Measurements from ENCODE around the gene MEIKIN.

The MEIKIN gene

GRCh38 chr5:131974956-131975726 lies 29.7 kb upstream of the MEIKIN start:
- H3K79me2 ChIP-seq = no peaks in the 10 kb centered on the region
- H3K4me2 ChIP-seq (ENCODE audit: low read length) = no peak overlapping the region
- H3K36me3 ChIP-seq (ENCODE audit: control insufficient read depth, insufficient read depth, low read length) = no peaks in the 10 kb centered on the region
- H3K4me3 ChIP-seq (ENCODE audit: low read depth, low read length) = no peak overlapping the region
- H2AFZ ChIP-seq = no peak overlapping the region
- H3K9ac ChIP-seq = no peak overlapping the region
- H3K27me3 ChIP-seq (ENCODE audit: control insufficient read depth, insufficient read depth, low read length) = no peaks in the 10 kb centered on the region
- no peaks in the 10 kb centered on the region for H3K4me1 ChIP-seq
- no peaks in the 10 kb centered on the region for H3K9me3 ChIP-seq (ENCODE audit: control insufficient read depth, low read length)
- TF ChIP-seq CTCF (IDR thresholded peaks at IDR 0.05) = no peak
- H3K27ac ChIP-seq = no peak overlapping the region

- H3K27me3 ChIP-seq (ENCODE audit: control insufficient read depth, insufficient read depth, low read length) = no peaks in the 10 kb centered on the region
- no peak overlapping the region for H2AFZ ChIP-seq
- no peaks in the 10 kb centered on the region for H3K36me3 ChIP-seq (ENCODE audit: control insufficient read depth, insufficient read depth, low read length)
- H3K4me3 ChIP-seq (ENCODE audit: low read depth, low read length) = no peak overlapping the region
- no peak overlapping the region for H3K27ac ChIP-seq
- no peaks in the 10 kb centered on the region for H3K9me3 ChIP-seq (ENCODE audit: control insufficient read depth, low read length)
- no peaks in the 10 kb centered on the region for H3K79me2 ChIP-seq
- TF ChIP-seq CTCF (IDR thresholded peaks at IDR 0.05) = no peak
- H3K4me1 ChIP-seq = no peaks in the 10 kb centered on the region
- H3K4me2 ChIP-seq (ENCODE audit: low read length) = no peak overlapping the region
- H3K9ac ChIP-seq = no peak overlapping the region
Observed at GRCh38 chr5:131974622-131974955, 29.1 kb upstream of the MEIKIN start.

DNA sequence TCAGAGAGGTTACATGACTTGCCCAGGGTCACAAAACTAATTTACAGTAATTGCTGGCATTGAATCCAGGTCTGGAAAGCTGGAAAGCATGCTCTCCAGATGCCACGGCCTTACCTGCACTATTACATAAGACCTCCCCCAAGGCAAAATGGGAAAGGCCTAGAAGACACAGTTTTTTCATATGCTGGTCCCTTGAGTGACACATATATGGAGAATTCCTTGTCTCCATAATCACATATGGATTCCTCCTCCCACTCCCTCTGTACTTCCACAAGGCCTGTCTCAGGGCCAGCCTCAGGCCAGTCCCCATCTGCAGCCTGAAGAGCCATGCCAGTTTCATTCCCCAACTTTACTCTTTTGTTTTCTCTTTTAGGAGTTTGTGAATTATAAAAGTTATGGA lies 28.6 kb upstream of the MEIKIN start:
- no peak for TF ChIP-seq CTCF (IDR thresholded peaks at IDR 0.05)
- Histone ChIP-seq H3K4me3 (ENCODE audit: low read depth, low read length) (no peak overlapping the region), H3K27ac (no peak overlapping the region)

GRCh38 chr5:131973089-131973712 lies 27.7 kb upstream of the MEIKIN start:
- Histone ChIP-seq H3K9me3 (ENCODE audit: control insufficient read depth, low read length) (no peaks in the 10 kb centered on the region), H3K27ac (no peak overlapping the region)

More for the DNA sequence above, 28.6 kb upstream of the MEIKIN start:
- Histone ChIP-seq H3K27me3 (ENCODE audit: control insufficient read depth, insufficient read depth, low read length) (no peaks in the 10 kb centered on the region), H3K4me1 (no peaks in the 10 kb centered on the region), H3K36me3 (ENCODE audit: control insufficient read depth, insufficient read depth, low read length) (no peaks in the 10 kb centered on the region), H2AFZ (no peak overlapping the region), H3K9me3 (ENCODE audit: control insufficient read depth, low read length) (no peaks in the 10 kb centered on the region), H3K4me2 (ENCODE audit: low read length) (no peak overlapping the region), H3K9ac (no peak overlapping the region), H3K79me2 (no peaks in the 10 kb centered on the region)

More at GRCh38 chr5:131973089-131973712, 27.7 kb upstream of the MEIKIN start:
- H3K79me2 ChIP-seq = no peaks in the 10 kb centered on the region
- no peak overlapping the region for H2AFZ ChIP-seq
- no peak for TF ChIP-seq CTCF (IDR thresholded peaks at IDR 0.05)
- H3K9ac ChIP-seq = no peak overlapping the region
- H3K27me3 ChIP-seq (ENCODE audit: control insufficient read depth, insufficient read depth, low read length) = no peaks in the 10 kb centered on the region
- no peaks in the 10 kb centered on the region for H3K4me1 ChIP-seq
- no peak overlapping the region for H3K4me3 ChIP-seq (ENCODE audit: low read depth, low read length)
- no peak overlapping the region for H3K4me2 ChIP-seq (ENCODE audit: low read length)
- no peaks in the 10 kb centered on the region for H3K36me3 ChIP-seq (ENCODE audit: control insufficient read depth, insufficient read depth, low read length)
